GM18505 (cell line): ENCODE measurements around the gene ERICH6B.

ENCODE experiments used
- ATAC-seq: cut with Tn5 transposase; IDR thresholded peaks from one replicate; pipeline ENCODE4 v1.9.1; 2021; ENCODE audit not compliant: unreplicated experiment
- POLR2A ChIP-seq: IDR thresholded peaks from 4 replicates; pipeline ENCODE4 v1.6.1; 2011; ENCODE audit warnings: borderline replicate concordance; ENCODE audit not compliant: insufficient read depth, insufficient read length; ENCODE audit errors: extremely low read depth

ERICH6B gene

DNA sequence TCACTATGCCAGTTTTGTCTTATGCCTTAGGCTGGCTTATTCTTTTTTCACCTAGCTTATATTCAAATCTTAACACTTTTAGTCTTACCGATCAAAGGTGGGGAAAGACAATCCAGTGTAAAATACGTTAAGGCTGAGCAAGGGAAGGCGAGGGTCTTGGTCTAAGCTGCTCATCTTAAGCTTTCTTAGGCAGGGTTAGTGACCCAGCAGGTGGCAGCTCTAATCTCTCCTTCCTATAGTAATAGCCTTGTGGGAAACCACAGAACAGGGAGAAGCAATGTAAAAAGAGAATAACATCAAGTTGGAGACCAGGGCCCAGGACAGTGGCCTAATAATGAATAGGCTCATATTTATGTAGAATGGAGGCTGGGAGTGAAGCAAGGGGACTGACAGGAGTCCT, 104.9 kb downstream of the ERICH6B start:
- TF ChIP-seq POLR2A, result no peak
- ATAC-seq, result no peak

GRCh38 chr13:45508776-45509175, 106.8 kb downstream of the ERICH6B start:
- TF ChIP-seq POLR2A, result no peak
- no peak for ATAC-seq

GRCh38 chr13:45506811-45507210, 108.7 kb downstream of the ERICH6B start:
- ATAC-seq, result no peak
- no peak for TF ChIP-seq POLR2A

DNA sequence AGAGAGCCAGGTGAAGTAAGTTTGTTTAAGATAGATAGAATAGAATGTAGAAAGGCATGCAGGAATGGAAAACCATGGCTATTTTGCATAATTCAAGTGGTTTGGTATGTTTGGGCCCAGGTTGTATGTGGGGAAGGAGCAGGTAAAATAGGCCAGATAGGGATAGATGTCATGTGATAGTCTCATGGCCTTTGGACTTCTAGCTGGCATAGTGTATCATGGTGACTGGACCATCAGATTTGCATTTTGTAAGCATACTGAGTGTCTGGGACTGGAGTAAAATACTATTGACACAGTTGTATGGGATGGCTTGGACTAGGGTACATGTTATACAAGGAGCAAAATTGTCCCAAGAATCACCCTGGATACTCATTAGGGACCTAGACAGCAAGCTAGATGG, 111.9 kb downstream of the ERICH6B start:
- TF ChIP-seq POLR2A, result no peak
- ATAC-seq, result no peak

GRCh38 chr13:45501175-45501526, 114.4 kb downstream of the ERICH6B start:
- no peak for ATAC-seq

DNA sequence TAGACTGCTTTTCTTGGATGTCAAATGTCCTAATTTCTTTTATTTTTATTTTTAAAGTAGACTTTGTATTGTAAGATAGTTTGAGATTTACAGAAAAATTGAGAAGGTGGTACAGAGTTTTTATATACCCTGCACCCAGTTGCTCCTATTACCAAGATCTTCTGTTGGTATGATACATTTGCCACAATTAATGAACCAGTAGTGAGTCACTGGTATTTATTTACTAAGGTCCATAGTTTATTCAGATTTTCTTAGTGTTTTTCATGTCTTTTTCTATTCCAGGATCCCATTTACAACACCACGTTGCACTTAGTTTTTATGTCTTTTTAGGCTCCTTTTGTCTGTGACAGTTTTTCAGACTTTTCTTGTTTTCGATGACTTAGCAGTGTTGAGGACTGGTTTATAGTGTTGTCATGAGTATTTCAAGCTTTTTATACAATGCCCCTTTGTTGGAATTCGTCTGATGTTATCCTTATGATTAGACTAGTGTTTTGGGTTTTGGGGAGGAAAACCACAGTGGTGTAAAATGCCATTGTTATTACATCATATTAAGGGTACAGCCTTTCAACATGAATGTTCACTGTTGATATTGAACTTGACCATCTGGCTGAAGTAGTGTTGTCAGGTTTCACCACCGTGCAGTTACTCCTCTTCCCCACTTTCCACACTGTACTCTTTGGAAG, 114.9 kb downstream of the ERICH6B start:
- TF ChIP-seq POLR2A, result no peak
- ATAC-seq, result no peak

More at GRCh38 chr13:45501175-45501526, 114.4 kb downstream of the ERICH6B start:
- no peak for TF ChIP-seq POLR2A

DNA sequence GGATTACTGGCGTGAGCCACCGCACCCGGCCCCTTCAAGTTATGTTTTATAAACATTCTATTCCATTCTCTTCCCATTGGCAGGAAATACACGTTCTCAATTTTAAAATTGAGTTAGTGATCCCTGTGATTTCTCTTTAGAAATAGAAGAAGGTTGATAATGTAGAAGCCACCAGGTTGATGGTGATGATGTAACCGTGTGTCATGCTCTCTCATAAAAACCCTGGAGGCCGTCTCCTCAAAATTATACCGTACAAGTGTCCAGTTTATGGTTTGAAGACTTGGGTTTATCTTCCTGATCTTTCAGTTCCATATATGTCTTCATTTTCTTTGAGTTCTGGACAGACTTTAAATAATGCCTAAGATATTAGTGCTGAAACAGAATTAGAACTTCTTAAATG, 118.6 kb downstream of the ERICH6B start:
- TF ChIP-seq POLR2A, result no peak
- ATAC-seq, result no peak

- no peak for ATAC-seq
- TF ChIP-seq POLR2A, result no peak
These were observed 123.0 kb downstream of the ERICH6B start for GRCh38 chr13:45492538-45492937.
